GM19193 (cell line): ENCODE measurements around the gene SCRN1.

ENCODE experiments used
- POLR2A ChIP-seq: IDR thresholded peaks from 4 replicates; pipeline ENCODE4 v1.6.1; 2011; ENCODE audit not compliant: insufficient read depth, insufficient read length; ENCODE audit errors: extremely low read depth

SCRN1 gene

GRCh38 chr7:29929018-29929807 is 60.4 kb downstream of the SCRN1 start:
- TF ChIP-seq POLR2A: no peak

GRCh38 chr7:29926741-29927140 is 62.9 kb downstream of the SCRN1 start:
- TF ChIP-seq POLR2A: no peak

- TF ChIP-seq POLR2A: no peak
Measured at GRCh38 chr7:29926216-29926615, 63.4 kb downstream of the SCRN1 start.

- TF ChIP-seq POLR2A: no peak
Measured at GRCh38 chr7:29924684-29925083, 64.9 kb downstream of the SCRN1 start.

GRCh38 chr7:29924006-29924405 is 65.6 kb downstream of the SCRN1 start:
- no peak for TF ChIP-seq POLR2A

GRCh38 chr7:29922921-29923700 is 66.5 kb downstream of the SCRN1 start:
- no peak for TF ChIP-seq POLR2A

GRCh38 chr7:29921404-29922010 is 68.1 kb downstream of the SCRN1 start:
- no peak for TF ChIP-seq POLR2A

GRCh38 chr7:29920491-29920890 is 69.1 kb downstream of the SCRN1 start:
- TF ChIP-seq POLR2A: no peak

GRCh38 chr7:29919790-29920189 is 69.8 kb downstream of the SCRN1 start:
- no peak for TF ChIP-seq POLR2A

GRCh38 chr7:29918850-29919249 is 70.8 kb downstream of the SCRN1 start:
- TF ChIP-seq POLR2A: no peak

GRCh38 chr7:29917641-29918040 is 72.0 kb downstream of the SCRN1 start:
- no peak for TF ChIP-seq POLR2A

- TF ChIP-seq POLR2A: no peak
Measured at GRCh38 chr7:29915481-29916215, 74.0 kb downstream of the SCRN1 start.

GRCh38 chr7:29914180-29914579 is 75.4 kb downstream of the SCRN1 start:
- TF ChIP-seq POLR2A: no peak

- TF ChIP-seq POLR2A: no peak
Measured at GRCh38 chr7:29906200-29907022, 83.2 kb downstream of the SCRN1 start.
